ENCODE data around the gene GPR18.
A peak's percentile ranks its signal among the peaks of the same experiment; 100 is the strongest.

The GPR18 gene

GRCh38 chr13:99258210-99258860 lies at the start of gene GPR18:
Gene GPR18, minus strand, starts transcription at chr13:99258379. Its CDS starts 2,507 bp downstream, at chr13:99255872.
- intact Hi-C loops (cut with micrococcal nuclease) = loop anchor here (5.0 kb wide), 1 partner anchor 36 kb away; no protein-coding TSS in a partner anchor
- peak within 1 kb of the TSS; percentile 60 for H3K27ac Mint-ChIP-seq
- no peaks in the 10 kb centered on the region for H3K9me3 Mint-ChIP-seq
- peaks cover 43% of the 10 kb centered on the region for H3K4me1 Mint-ChIP-seq (ENCODE audit: low read depth)
- H3K36me3 Mint-ChIP-seq (ENCODE audit: low read depth) = peaks cover 24% of the 10 kb centered on the region
- H3K4me3 Mint-ChIP-seq = peak within 1 kb of the TSS; percentile 45
- H3K27me3 Mint-ChIP-seq = no peaks in the 10 kb centered on the region

GRCh38 chr13:99307648-99308339 lies 49.6 kb upstream of the GPR18 start:
- no peaks in the 10 kb centered on the region for H3K27me3 Mint-ChIP-seq
- intact Hi-C loops (cut with micrococcal nuclease) = loop anchor here (5.0 kb wide), 1 partner anchor 35 kb away; no protein-coding TSS in a partner anchor
- peak overlapping the region; percentile 87 for H3K4me3 Mint-ChIP-seq
- H3K9me3 Mint-ChIP-seq = no peaks in the 10 kb centered on the region
- H3K4me1 Mint-ChIP-seq (ENCODE audit: low read depth) = peaks cover 71% of the 10 kb centered on the region
- H3K27ac Mint-ChIP-seq = peak overlapping the region; percentile 94
- H3K36me3 Mint-ChIP-seq (ENCODE audit: low read depth) = peaks cover 55% of the 10 kb centered on the region

- peaks cover 71% of the 10 kb centered on the region for H3K4me1 Mint-ChIP-seq (ENCODE audit: low read depth)
- intact Hi-C loops (cut with micrococcal nuclease) = loop anchor here (5.0 kb wide), 1 partner anchor 35 kb away; no protein-coding TSS in a partner anchor
- peaks cover 56% of the 10 kb centered on the region for H3K36me3 Mint-ChIP-seq (ENCODE audit: low read depth)
- H3K27me3 Mint-ChIP-seq = no peaks in the 10 kb centered on the region
- H3K27ac Mint-ChIP-seq = peak within 1 kb of the TSS; percentile 94
- peak within 1 kb of the TSS; percentile 87 for H3K4me3 Mint-ChIP-seq
- no peaks in the 10 kb centered on the region for H3K9me3 Mint-ChIP-seq
Observed at GRCh38 chr13:99307247-99307646, 49.1 kb upstream of the GPR18 start, which contains the start of gene GPR183. Gene GPR183, minus strand, starts transcription at chr13:99307399. Its CDS starts 11,254 bp downstream, at chr13:99296145.

- Mint-ChIP-seq H3K9me3 (no peaks in the 10 kb centered on the region), H3K4me1 (ENCODE audit: low read depth) (peaks cover 63% of the 10 kb centered on the region), H3K4me3 (peak overlapping the region; percentile 87), H3K27me3 (no peaks in the 10 kb centered on the region), H3K36me3 (ENCODE audit: low read depth) (peaks cover 63% of the 10 kb centered on the region), H3K27ac (peak overlapping the region; percentile 94)
- intact Hi-C loops (cut with micrococcal nuclease) = loop anchor here (5.0 kb wide), 1 partner anchor 33 kb away; no protein-coding TSS in a partner anchor
Observed at GRCh38 chr13:99305566-99305965, 47.4 kb upstream of the GPR18 start.

GRCh38 chr13:99305158-99305557 lies 47.0 kb upstream of the GPR18 start:
- Mint-ChIP-seq H3K27ac (peak overlapping the region; percentile 94), H3K36me3 (ENCODE audit: low read depth) (peaks cover 67% of the 10 kb centered on the region), H3K4me1 (ENCODE audit: low read depth) (peaks cover 65% of the 10 kb centered on the region), H3K27me3 (no peaks in the 10 kb centered on the region), H3K9me3 (no peaks in the 10 kb centered on the region), H3K4me3 (peak overlapping the region; percentile 84)
- intact Hi-C loops (cut with micrococcal nuclease) = loop anchor here (5.0 kb wide), 1 partner anchor 33 kb away; no protein-coding TSS in a partner anchor

- Mint-ChIP-seq H3K9me3 (no peaks in the 10 kb centered on the region), H3K36me3 (ENCODE audit: low read depth) (peaks cover 72% of the 10 kb centered on the region)
- intact Hi-C loops (cut with micrococcal nuclease) = loop anchor here (5.0 kb wide), 1 partner anchor 73 kb away; no protein-coding TSS in a partner anchor
Observed at GRCh38 chr13:99304541-99304940, 46.4 kb upstream of the GPR18 start.

GRCh38 chr13:99303863-99304521 lies 45.8 kb upstream of the GPR18 start:
- Mint-ChIP-seq H3K27ac (peak overlapping the region; percentile 94), H3K27me3 (no peaks in the 10 kb centered on the region), H3K4me3 (peak overlapping the region; percentile 88), H3K9me3 (no peaks in the 10 kb centered on the region), H3K4me1 (ENCODE audit: low read depth) (peaks cover 65% of the 10 kb centered on the region), H3K36me3 (ENCODE audit: low read depth) (peaks cover 72% of the 10 kb centered on the region)
- intact Hi-C loops (cut with micrococcal nuclease) = loop anchor here (5.0 kb wide), 1 partner anchor 73 kb away; no protein-coding TSS in a partner anchor

More at GRCh38 chr13:99304541-99304940, 46.4 kb upstream of the GPR18 start:
- Mint-ChIP-seq H3K27ac (peak overlapping the region; percentile 94), H3K27me3 (no peaks in the 10 kb centered on the region), H3K4me3 (peak overlapping the region; percentile 88), H3K4me1 (ENCODE audit: low read depth) (peaks cover 65% of the 10 kb centered on the region)

- Mint-ChIP-seq H3K4me3 (peak overlapping the region; percentile 54), H3K27me3 (no peaks in the 10 kb centered on the region), H3K9me3 (no peaks in the 10 kb centered on the region), H3K27ac (peak overlapping the region; percentile 73), H3K4me1 (ENCODE audit: low read depth) (peaks cover 65% of the 10 kb centered on the region), H3K36me3 (ENCODE audit: low read depth) (peaks cover 74% of the 10 kb centered on the region)
- intact Hi-C loops (cut with micrococcal nuclease) = loop anchor here (5.0 kb wide), 1 partner anchor 74 kb away; no protein-coding TSS in a partner anchor
Observed at GRCh38 chr13:99302637-99303505, 44.7 kb upstream of the GPR18 start.

GRCh38 chr13:99301913-99302636 lies 43.9 kb upstream of the GPR18 start:
- Mint-ChIP-seq H3K9me3 (no peaks in the 10 kb centered on the region), H3K27me3 (no peaks in the 10 kb centered on the region), H3K4me3 (peak overlapping the region; percentile 54), H3K36me3 (ENCODE audit: low read depth) (peaks cover 80% of the 10 kb centered on the region), H3K4me1 (ENCODE audit: low read depth) (peaks cover 69% of the 10 kb centered on the region), H3K27ac (peak overlapping the region; percentile 73)
- intact Hi-C loops (cut with micrococcal nuclease) = loop anchor here (5.0 kb wide), 1 partner anchor 75 kb away; no protein-coding TSS in a partner anchor

- no peaks in the 10 kb centered on the region for H3K9me3 Mint-ChIP-seq
- peaks cover 75% of the 10 kb centered on the region for H3K4me1 Mint-ChIP-seq (ENCODE audit: low read depth)
- no peak overlapping the region for H3K27ac Mint-ChIP-seq
- H3K36me3 Mint-ChIP-seq (ENCODE audit: low read depth) = peaks cover 78% of the 10 kb centered on the region
- H3K27me3 Mint-ChIP-seq = no peaks in the 10 kb centered on the region
- intact Hi-C loops (cut with micrococcal nuclease) = loop anchor here (5.0 kb wide), 1 partner anchor 76 kb away; no protein-coding TSS in a partner anchor
- no peak overlapping the region for H3K4me3 Mint-ChIP-seq
Observed at GRCh38 chr13:99301056-99301838, 43.1 kb upstream of the GPR18 start.

GRCh38 chr13:99299920-99300341 lies 41.8 kb upstream of the GPR18 start:
- intact Hi-C loops (cut with micrococcal nuclease) = loop anchor here (5.0 kb wide), 1 partner anchor 77 kb away; no protein-coding TSS in a partner anchor
- Mint-ChIP-seq H3K9me3 (no peaks in the 10 kb centered on the region), H3K4me3 (no peak overlapping the region), H3K36me3 (ENCODE audit: low read depth) (peaks cover 77% of the 10 kb centered on the region), H3K27ac (peak overlapping the region; percentile 35), H3K27me3 (no peaks in the 10 kb centered on the region), H3K4me1 (ENCODE audit: low read depth) (peaks cover 81% of the 10 kb centered on the region)

Data from dendritic cell treated with granulocyte-macrophage colony-stimulating factor and Interleukin-4, amounts not matched to agents 40 ng/mL and 50 ng/mL, for 4 days (primary cell).